ENCODE measurements around the gene ECHS1. TPM values are rescaled to one million over a fixed set of nuclear protein-coding genes. Genes with fewer than 3 reads are reported as not detected.

Gene ECHS1
- polyA plus RNA-seq, 1 of the 3 experiments (the other 2 are of a cell fraction), result 97.8 TPM

DNA sequence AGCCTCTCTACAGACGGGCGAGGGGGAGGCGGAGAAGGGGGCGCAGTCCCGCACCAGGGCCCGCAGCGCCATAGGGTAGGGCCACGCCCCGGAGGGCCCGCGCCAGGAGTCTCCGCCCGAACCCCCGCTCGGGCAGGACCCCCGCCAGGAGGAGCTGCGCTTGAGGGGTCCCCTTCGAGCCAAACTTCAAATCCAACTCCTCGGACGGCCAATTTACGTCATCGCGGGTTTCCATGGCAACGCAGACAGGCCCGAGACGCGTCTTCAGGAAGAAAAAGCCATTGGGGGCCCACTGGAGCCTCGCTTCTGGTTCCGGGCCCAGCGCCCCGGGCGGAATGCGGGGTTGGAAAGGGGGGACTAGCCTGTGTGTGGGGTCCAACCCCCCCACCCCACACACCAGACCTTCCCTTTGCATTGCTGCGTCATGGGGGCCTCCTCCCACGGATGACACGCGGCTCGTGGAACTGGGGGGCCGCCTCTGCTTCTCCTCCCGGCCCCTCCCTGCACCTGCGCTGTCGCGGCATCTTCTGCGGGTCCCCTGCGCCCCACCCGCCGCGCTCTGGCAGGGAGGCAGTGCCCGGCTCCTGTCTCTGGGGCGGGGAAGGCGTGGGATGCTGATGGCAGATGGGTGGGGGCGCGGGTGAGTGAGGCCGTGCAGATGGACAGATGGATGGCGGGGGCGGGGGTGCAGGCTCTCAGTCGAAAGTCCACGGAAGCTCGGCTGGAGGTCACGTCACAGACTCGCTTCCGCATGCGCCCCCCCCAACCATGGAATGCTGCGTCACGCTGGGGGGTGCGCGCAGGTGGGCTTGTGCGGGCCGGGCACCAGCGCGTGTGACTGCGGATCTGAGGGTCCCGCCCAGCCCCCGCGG lies 37.7 kb downstream of the ECHS1 start:
- no peaks in the 10 kb centered on the region for H3F3A ChIP-seq (replicated peaks; ENCODE audit: insufficient read depth)
- no peaks in the 10 kb centered on the region for H3K9me3 ChIP-seq
- peak; percentile 67 for DNase-seq
- H3K27me3 ChIP-seq (ENCODE audit: insufficient read depth), result peaks cover 65% of the 10 kb centered on the region
- 0% methylated on average over 9 of the region's 75 CpGs for WGBS (ENCODE audit: low lambda C conversion rate)
- peak overlapping the region; percentile 79 for H3K4me2 ChIP-seq
- H3K9ac ChIP-seq, result no peak overlapping the region
- TF ChIP-seq ELF1 (IDR thresholded peaks at IDR 0.05), result no peak
- no peak for TF ChIP-seq TEAD4 (IDR thresholded peaks at IDR 0.05; ENCODE audit: borderline replicate concordance, insufficient read depth)
- no peaks in the 10 kb centered on the region for H3K9me2 ChIP-seq
- H3K4me3 ChIP-seq (ENCODE audit: low read depth in 2 of 2, low read length in 1 of 2), result peak overlapping the region; percentile 30 to 46; a peak in 3 of 4 replicates
- ChIA-PET CTCF (interaction anchor here (1.0 to 1.4 kb wide), 5 partner anchors 11 to 28 kb away, joined by 3 to 4 read pairs (median 3); partner anchors contain the start of genes FUOM and PRAP1), POLR2A (interaction anchor here (1.1 to 1.5 kb wide), 2 partner anchors 10 to 12 kb away, joined by 4 to 6 read pairs; partner anchors contain the start of gene PRAP1)
- H3K36me3 ChIP-seq (replicated peaks in 1 of 2; ENCODE audit: control insufficient read depth in 1 of 2, insufficient read depth in 2 of 2, low read length in 1 of 2), result no peaks in the 10 kb centered on the region
- no peaks in the 10 kb centered on the region for H4K20me1 ChIP-seq (ENCODE audit: insufficient read depth)
- no peak overlapping the region for H3K27ac ChIP-seq (ENCODE audit: low read depth in 2 of 2, low read length in 1 of 2)
- peaks cover 0 to 2% of the 10 kb centered on the region in 2 experiments; a peak in 2 of 4 replicates for H3K4me1 ChIP-seq (ENCODE audit: control insufficient read depth in 1 of 2, insufficient read depth in 2 of 2, low read depth in 1 of 2, low read length in 1 of 2)
- H3K79me2 ChIP-seq (ENCODE audit: insufficient read depth), result no peaks in the 10 kb centered on the region
- H2AFZ ChIP-seq (ENCODE audit: low read depth), result no peak overlapping the region

DNA sequence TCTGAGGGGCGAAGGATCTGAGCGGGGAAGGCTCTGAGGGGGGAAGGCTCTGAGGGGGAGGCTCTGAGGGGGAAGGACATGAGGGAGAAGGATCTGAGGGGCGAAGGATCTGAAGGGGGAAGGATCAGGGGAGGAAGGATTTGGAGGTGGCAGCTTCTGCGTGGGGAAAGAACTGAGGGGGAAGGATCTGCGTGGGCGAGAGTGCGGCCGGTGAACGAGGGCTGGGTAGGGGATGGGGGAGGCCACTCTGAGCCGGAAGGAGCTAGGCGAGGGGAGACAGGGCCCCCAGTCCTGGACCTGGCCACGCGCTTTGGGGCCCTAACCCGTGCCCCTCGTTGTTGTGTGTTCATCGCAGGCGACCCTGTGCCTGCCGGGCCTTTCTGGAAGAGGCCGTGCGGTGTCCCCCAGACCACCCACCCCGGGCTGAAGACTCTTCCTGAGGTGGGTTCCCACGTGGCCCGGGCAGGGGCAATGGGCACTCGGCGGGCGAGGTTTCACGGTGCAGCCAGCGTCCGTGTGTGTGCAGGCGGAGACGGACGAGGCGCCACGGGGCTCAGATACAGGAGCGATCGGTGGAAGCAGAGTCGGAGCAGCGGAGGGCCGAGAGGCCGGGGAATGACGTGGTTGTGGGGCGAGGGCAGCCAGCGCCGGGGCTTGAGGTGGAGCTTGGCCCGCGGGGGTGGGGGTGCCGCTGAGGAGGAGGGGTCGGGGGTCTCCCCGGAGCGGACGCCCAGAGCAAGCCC lies 38.5 kb downstream of the ECHS1 start:
- CTCF ChIA-PET, result interaction anchor here (1.0 to 1.2 kb wide), 3 partner anchors 13 to 27 kb away, joined by 3 to 4 read pairs (median 3); partner anchors contain the start of gene PRAP1
- no peaks in the 10 kb centered on the region for H3K9me3 ChIP-seq
- H3K9me2 ChIP-seq, result no peaks in the 10 kb centered on the region
- H3K4me1 ChIP-seq (ENCODE audit: control insufficient read depth in 1 of 2, insufficient read depth in 2 of 2, low read depth in 1 of 2, low read length in 1 of 2), result peaks cover 0 to 2% of the 10 kb centered on the region in 2 experiments; a peak in 2 of 4 replicates
- peak overlapping the region; percentile 30 to 46; a peak in 3 of 4 replicates for H3K4me3 ChIP-seq (ENCODE audit: low read depth in 2 of 2, low read length in 1 of 2)
- peaks cover 57% of the 10 kb centered on the region for H3K27me3 ChIP-seq (ENCODE audit: insufficient read depth)
- no peak overlapping the region for H3K27ac ChIP-seq (ENCODE audit: low read depth in 2 of 2, low read length in 1 of 2)
- H3K4me2 ChIP-seq, result peak overlapping the region; percentile 79; the same call in 1 of the 2 replicates
- no peak overlapping the region for H2AFZ ChIP-seq (ENCODE audit: low read depth)
- no peaks in the 10 kb centered on the region for H3K36me3 ChIP-seq (replicated peaks in 1 of 2; ENCODE audit: control insufficient read depth in 1 of 2, insufficient read depth in 2 of 2, low read length in 1 of 2)
- no peaks in the 10 kb centered on the region for H3K79me2 ChIP-seq (ENCODE audit: insufficient read depth)
- POLR2A ChIA-PET, result interaction anchor here (0.6 to 1.1 kb wide), 2 partner anchors 13 to 28 kb away, joined by 4 read pairs; partner anchors contain the start of gene PRAP1
- no peaks in the 10 kb centered on the region for H4K20me1 ChIP-seq (ENCODE audit: insufficient read depth)
- WGBS (ENCODE audit: low lambda C conversion rate), result 21% methylated on average over 9 of the region's 51 CpGs
- no peak overlapping the region for H3K9ac ChIP-seq
- peak; percentile 70 for DNase-seq
- TF ChIP-seq, protein P1, sequence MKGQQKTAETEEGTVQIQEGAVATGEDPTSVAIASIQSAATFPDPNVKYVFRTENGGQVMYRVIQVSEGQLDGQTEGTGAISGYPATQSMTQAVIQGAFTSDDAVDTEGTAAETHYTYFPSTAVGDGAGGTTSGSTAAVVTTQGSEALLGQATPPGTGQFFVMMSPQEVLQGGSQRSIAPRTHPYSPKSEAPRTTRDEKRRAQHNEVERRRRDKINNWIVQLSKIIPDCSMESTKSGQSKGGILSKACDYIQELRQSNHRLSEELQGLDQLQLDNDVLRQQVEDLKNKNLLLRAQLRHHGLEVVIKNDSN (IDR thresholded peaks at IDR 0.05; ENCODE audit: borderline replicate concordance, low read depth), result no peak
- TF ChIP-seq FOXJ3 (CRISPR knock-in tag; IDR thresholded peaks at IDR 0.05) (no peak), EP300 (IDR thresholded peaks at IDR 0.05; ENCODE audit: borderline replicate concordance in 1 of 2, low read depth in 1 of 2, low read length in 1 of 2) (no peak), TAF1 (IDR thresholded peaks at IDR 0.05; ENCODE audit: borderline replicate concordance, low read depth, low read length) (no peak)
- H3F3A ChIP-seq (replicated peaks; ENCODE audit: insufficient read depth), result no peaks in the 10 kb centered on the region
